HepG2 (cell line): Measurements from ENCODE around the gene RDM1. TPM values are rescaled to one million over a fixed set of nuclear protein-coding genes. Genes with fewer than 3 reads are reported as not detected.
A peak's percentile ranks its signal among the peaks of the same experiment; 100 is the strongest.

Experiments used
- ATAC-seq: fragments of 200-7000 bp; cut with Tn5 transposase; 3 replicates; pipeline ENCODE4 v1.9.1; 2020; ENCODE audit warnings: mild to moderate bottlenecking, moderate library complexity
- BruUV-seq: library from RNA; stranded (reverse); fragments of 400-500 nt; replicated peaks from 2 replicates; lab custom pipeline; 2021; lab: Mats Ljungman, UMichigan
- CTCF ChIA-PET: fragments of 300-600 bp; formaldehyde crosslinking; extraction: SDS; loops from one replicate; lab custom pipeline; 2021; ENCODE audit warnings: low total read pairs, inconsistent platforms, low intra/inter-chr PET ratio; lab: Yijun Ruan, JAX
- POLR2A ChIA-PET: fragments of 350-600 bp; sonication (Branson Sonifier 250); formaldehyde crosslinking; loops from one replicate; lab custom pipeline; 2020; ENCODE audit warnings: antibody characterized with exemption, inconsistent platforms; lab: Yijun Ruan, JAX
- DNase-seq: peaks from one replicate; pipeline ENCODE4 v3.0.0-alpha.2; 2015; ENCODE audit warnings: low spot score
- FAIRE-seq: peaks from 3 replicates; lab custom pipeline; 2011; peaks lifted over from hg19 to GRCh38; lab: Jason Lieb, UNC
- H2AFZ ChIP-seq: one replicate; pipeline ENCODE4 v1.6.1; 2011; ENCODE audit warnings: low read length, inconsistent platforms
- H3K27ac ChIP-seq: fragments of 300-600 bp; 3 replicates; pipeline ENCODE4 v1.8.0; 2011; ENCODE audit warnings: mixed run types, mild to moderate bottlenecking, mixed read lengths, low read length, inconsistent platforms; ENCODE audit not compliant: insufficient read depth; ENCODE audit errors: extremely low read length
- H3K27me3 ChIP-seq, 2 experiments: fragments of 200-600 bp in 1 of 2; 2 replicates in 1 of 2; 3 replicates in 1 of 2; pipeline versions ENCODE4 v1.6.0 to v1.8.0; 2011; ENCODE audit warnings: low read length in 2 of 2, mild to moderate bottlenecking in 2 of 2, moderate library complexity in 2 of 2, inconsistent platforms in 1 of 2; ENCODE audit not compliant: insufficient read depth in 2 of 2, control insufficient read depth in 1 of 2
- H3K36me3 ChIP-seq, 2 experiments: fragments of 200-600 bp in 1 of 2; replicated peaks in 1 of 2; 2 replicates in 1 of 2; 3 replicates in 1 of 2; pipeline versions ENCODE4 v1.5.1 to v1.8.0; 2011; ENCODE audit warnings: low read length in 2 of 2, inconsistent platforms in 1 of 2; ENCODE audit not compliant: insufficient read depth in 2 of 2, control insufficient read depth in 1 of 2
- H3K4me1 ChIP-seq: 2 replicates; pipeline ENCODE4 v1.5.1; 2012; ENCODE audit warnings: low read length, inconsistent platforms; ENCODE audit not compliant: insufficient read depth
- H3K4me2 ChIP-seq: 2 replicates; pipeline ENCODE4 v1.6.0; 2011; ENCODE audit warnings: low read depth, low read length, inconsistent platforms
- H3K4me3 ChIP-seq, 3 experiments: fragments of 200-600 bp in 1 of 3; sonication (generic), shearing (Covaris generic) in 1 of 3; replicated peaks in 1 of 3; 2 replicates each; pipeline ENCODE4 v1.5.1; 2011 to 2016; ENCODE audit warnings: low read length in 3 of 3, inconsistent platforms in 2 of 3, low read depth in 2 of 3, mild to moderate bottlenecking in 2 of 3, control low read depth in 1 of 3, mixed read lengths in 1 of 3; ENCODE audit not compliant: insufficient read depth in 1 of 3
- H3K79me2 ChIP-seq: one replicate; pipeline ENCODE4 v1.6.1; 2011; ENCODE audit warnings: low read length, inconsistent platforms; ENCODE audit not compliant: insufficient read depth
- H3K9ac ChIP-seq: 2 replicates; pipeline ENCODE4 v1.6.0; 2011; ENCODE audit warnings: mild to moderate bottlenecking, low read depth, low read length, inconsistent platforms; ENCODE audit not compliant: insufficient read depth
- H3K9me3 ChIP-seq: 2 replicates; pipeline ENCODE4 v1.5.1; 2012; ENCODE audit warnings: mild to moderate bottlenecking, low read length
- H4K20me1 ChIP-seq: 2 replicates; pipeline ENCODE4 v1.6.0; 2011; ENCODE audit warnings: inconsistent platforms, mild to moderate bottlenecking, low read length, moderate library complexity; ENCODE audit not compliant: insufficient read depth
- EZH2 ChIP-seq: conservative IDR thresholded peaks from 2 replicates; pipeline ENCODE4 v1.6.1; 2012; ENCODE audit warnings: mild to moderate bottlenecking, low read depth, low read length, moderate library complexity
- HDAC6 ChIP-seq: fragments of 200-600 bp; sonication (generic); IDR thresholded peaks from 2 replicates; pipeline ENCODE4 v1.7.0; 2017; ENCODE audit warnings: mild to moderate bottlenecking, antibody characterized with exemption, low read length, low read depth
- NR2F2 ChIP-seq: IDR thresholded peaks from 2 replicates; pipeline ENCODE4 v1.6.1; 2012; ENCODE audit warnings: low read depth, inconsistent platforms, borderline replicate concordance
- SATB2 ChIP-seq: sonication (generic); formaldehyde crosslinking; IDR thresholded peaks from 2 replicates; pipeline ENCODE4 v1.5.0; 2020; ENCODE audit warnings: missing genetic modification reagents
- TBP ChIP-seq: sonication (generic); formaldehyde crosslinking; IDR thresholded peaks from 2 replicates; pipeline ENCODE4 v1.5.0; 2020; ENCODE audit warnings: missing genetic modification reagents
- TFDP1 ChIP-seq: IDR thresholded peaks from 2 replicates; pipeline ENCODE4 v1.6.1; 2016; ENCODE audit warnings: missing compliant biosample characterization, missing genetic modification reagents, borderline replicate concordance
- ZBTB44 ChIP-seq: sonication (generic); formaldehyde crosslinking; IDR thresholded peaks from 2 replicates; pipeline ENCODE4 v1.4.0; 2020; ENCODE audit warnings: missing genetic modification reagents
- ZMYM4 ChIP-seq: sonication (generic); formaldehyde crosslinking; IDR thresholded peaks from 2 replicates; pipeline ENCODE4 v1.8.1; 2023; ENCODE audit warnings: mild to moderate bottlenecking, missing genetic modification reagents
- ZNF296 ChIP-seq: sonication (generic); formaldehyde crosslinking; conservative IDR thresholded peaks from 2 replicates; pipeline ENCODE4 v1.5.0; 2020; ENCODE audit warnings: mild to moderate bottlenecking, missing genetic modification reagents
- ZNF331 ChIP-seq: sonication (generic); formaldehyde crosslinking; IDR thresholded peaks from 2 replicates; pipeline ENCODE4 v1.4.0; 2020; ENCODE audit warnings: missing genetic modification reagents
- WGBS: methylation state at CpG from one replicate; pipeline ENCODE4 v1.1.6; 2017; ENCODE audit warnings: low lambda C conversion rate; 5-methylcytosine and 5-hydroxymethylcytosine counted together
- in situ Hi-C: cut with HindIII; loops from 2 replicates; pipeline ENCODE4 v1.10.0; 2017; ENCODE audit warnings: low pct_unique_long_range_greater_than_20kb; ENCODE audit not compliant: extremely low pct_ligation_motif_present
- intact Hi-C: fragments of 100-400 bp; cut with micrococcal nuclease; formaldehyde crosslinking; loops from one replicate; pipeline ENCODE4 v1.10.0; 2022; ENCODE audit not compliant: unreplicated experiment
- polyA plus RNA-seq, 8 experiments: library from polyadenylated mRNA; depleted of rRNA in 3 of 8; stranded (reverse) in 7 of 8; unstranded in 1 of 8; fragments of >200 nt; fragmentation: Illumina TruSeq in 4 of 8; extraction: Trizol in 4 of 8; gene quantifications; 2 replicates each; pipeline versions ENCODE4 v1.2.1 to v1.2.3, GENCODE V29; 2011 to 2016; ENCODE audit warnings: low read depth in 4 of 8, missing spikeins in 1 of 8, mixed read lengths in 1 of 8; ENCODE audit not compliant: insufficient read depth in 1 of 8
- total RNA-seq, 5 experiments: library from RNA; depleted of rRNA; stranded (reverse); fragments of >200 nt; fragmentation: Illumina TruSeq; extraction: Trizol; gene quantifications; 2 replicates each; pipeline ENCODE4 v1.2.3, GENCODE V29; 2016; ENCODE audit warnings: low read depth in 1 of 5
- TF ChIP-seq, protein P1 (sequence below): sonication (generic); formaldehyde crosslinking; IDR thresholded peaks from 2 replicates; pipeline ENCODE4 v1.5.0; 2020; ENCODE audit warnings: mild to moderate bottlenecking, missing genetic modification reagents, borderline replicate concordance
- TF ChIP-seq, protein P2 (sequence below): sonication (generic); formaldehyde crosslinking; IDR thresholded peaks from 2 replicates; pipeline ENCODE4 v1.8.1; 2023; ENCODE audit warnings: mild to moderate bottlenecking, inconsistent platforms, moderate library complexity, missing genetic modification reagents, borderline replicate concordance

RDM1 gene
- total and polyA plus RNA-seq, 2 of the 13 experiments (the other 11 are each of a cell fraction or from before 2014, with no cell fraction given) = 0.28 to 0.40 TPM

GRCh38 chr17:35930211-35931065 lies at the start of gene RDM1 (continued):
- TF ChIP-seq TFDP1 (CRISPR knock-in tag) (peak; percentile 95), ZNF296 (CRISPR knock-in tag) (no peak), ZMYM4 (CRISPR knock-in tag) (peak; percentile 66)
- TF ChIP-seq, protein P1, sequence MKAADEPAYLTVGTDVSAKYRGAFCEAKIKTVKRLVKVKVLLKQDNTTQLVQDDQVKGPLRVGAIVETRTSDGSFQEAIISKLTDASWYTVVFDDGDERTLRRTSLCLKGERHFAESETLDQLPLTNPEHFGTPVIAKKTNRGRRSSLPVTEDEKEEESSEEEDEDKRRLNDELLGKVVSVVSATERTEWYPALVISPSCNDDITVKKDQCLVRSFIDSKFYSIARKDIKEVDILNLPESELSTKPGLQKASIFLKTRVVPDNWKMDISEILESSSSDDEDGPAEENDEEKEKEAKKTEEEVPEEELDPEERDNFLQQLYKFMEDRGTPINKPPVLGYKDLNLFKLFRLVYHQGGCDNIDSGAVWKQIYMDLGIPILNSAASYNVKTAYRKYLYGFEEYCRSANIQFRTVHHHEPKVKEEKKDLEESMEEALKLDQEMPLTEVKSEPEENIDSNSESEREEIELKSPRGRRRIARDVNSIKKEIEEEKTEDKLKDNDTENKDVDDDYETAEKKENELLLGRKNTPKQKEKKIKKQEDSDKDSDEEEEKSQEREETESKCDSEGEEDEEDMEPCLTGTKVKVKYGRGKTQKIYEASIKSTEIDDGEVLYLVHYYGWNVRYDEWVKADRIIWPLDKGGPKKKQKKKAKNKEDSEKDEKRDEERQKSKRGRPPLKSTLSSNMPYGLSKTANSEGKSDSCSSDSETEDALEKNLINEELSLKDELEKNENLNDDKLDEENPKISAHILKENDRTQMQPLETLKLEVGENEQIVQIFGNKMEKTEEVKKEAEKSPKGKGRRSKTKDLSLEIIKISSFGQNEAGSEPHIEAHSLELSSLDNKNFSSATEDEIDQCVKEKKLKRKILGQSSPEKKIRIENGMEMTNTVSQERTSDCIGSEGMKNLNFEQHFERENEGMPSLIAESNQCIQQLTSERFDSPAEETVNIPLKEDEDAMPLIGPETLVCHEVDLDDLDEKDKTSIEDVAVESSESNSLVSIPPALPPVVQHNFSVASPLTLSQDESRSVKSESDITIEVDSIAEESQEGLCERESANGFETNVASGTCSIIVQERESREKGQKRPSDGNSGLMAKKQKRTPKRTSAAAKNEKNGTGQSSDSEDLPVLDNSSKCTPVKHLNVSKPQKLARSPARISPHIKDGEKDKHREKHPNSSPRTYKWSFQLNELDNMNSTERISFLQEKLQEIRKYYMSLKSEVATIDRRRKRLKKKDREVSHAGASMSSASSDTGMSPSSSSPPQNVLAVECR (CRISPR knock-in tag) = peak; percentile 55

- in situ Hi-C loops = no loop called here
- no peaks in the 10 kb centered on the region for H3K9me3 ChIP-seq
- H3K27me3 ChIP-seq = no peaks in the 10 kb centered on the region; a peak in 1 of 5 replicates
- CTCF ChIA-PET = no interaction called here
- no peaks in the 10 kb centered on the region for H3K36me3 ChIP-seq
- intact Hi-C loops = no loop called here
- H3K27ac ChIP-seq = no peak overlapping the region
- no peak overlapping the region for H3K4me2 ChIP-seq
- WGBS = 92% methylated on average over 3 of the region's 3 CpGs
- no peak overlapping the region for H3K4me3 ChIP-seq
- H2AFZ ChIP-seq = no peak overlapping the region
- DNase-seq (no peak), FAIRE-seq (no peak), ATAC-seq (no peak)
- peaks cover 94% of the 10 kb centered on the region for H3K4me1 ChIP-seq
- no TSS peak for BruUV-seq
- H3K9ac ChIP-seq = no peak overlapping the region
- POLR2A ChIA-PET = interaction anchor here (1.8 to 1.9 kb wide), 2 partner anchors 21 to 23 kb away, joined by 7 to 8 read pairs; partner anchors contain the start of gene CCL15
- no peaks in the 10 kb centered on the region for H4K20me1 ChIP-seq
- H3K79me2 ChIP-seq = no peaks in the 10 kb centered on the region
- no peak for TF ChIP-seq ZBTB44 (CRISPR knock-in tag)
- no peak for TF ChIP-seq NR2F2
- TF ChIP-seq, protein P2, sequence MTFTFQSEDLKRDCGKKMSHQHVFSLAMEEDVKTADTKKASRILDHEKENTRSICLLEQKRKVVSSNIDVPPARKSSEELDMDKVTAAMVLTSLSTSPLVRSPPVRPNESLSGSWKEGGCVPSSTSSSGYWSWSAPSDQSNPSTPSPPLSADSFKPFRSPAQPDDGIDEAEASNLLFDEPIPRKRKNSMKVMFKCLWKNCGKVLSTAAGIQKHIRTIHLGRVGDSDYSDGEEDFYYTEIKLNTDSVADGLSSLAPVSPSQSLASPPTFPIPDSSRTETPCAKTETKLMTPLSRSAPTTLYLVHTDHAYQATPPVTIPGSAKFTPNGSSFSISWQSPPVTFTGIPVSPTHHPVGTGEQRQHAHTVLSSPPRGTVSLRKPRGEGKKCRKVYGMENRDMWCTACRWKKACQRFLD (CRISPR knock-in tag) = no peak
- TF ChIP-seq TBP (CRISPR knock-in tag) = no peak
- TF ChIP-seq EZH2 = no peak
- no peak for TF ChIP-seq ZNF331
- TF ChIP-seq SATB2 (CRISPR knock-in tag) = no peak
- TF ChIP-seq HDAC6 = no peak
These were observed 47.8 kb upstream of the RDM1 start for GRCh38 chr17:35978346-35978745.
